ENCODE measurements around the gene KMT2A. TPM values are rescaled to one million over a fixed set of nuclear protein-coding genes. Genes with fewer than 3 reads are reported as not detected.

KMT2A gene
- 20.0 and 30.0 TPM in 2 replicates for total RNA-seq

DNA sequence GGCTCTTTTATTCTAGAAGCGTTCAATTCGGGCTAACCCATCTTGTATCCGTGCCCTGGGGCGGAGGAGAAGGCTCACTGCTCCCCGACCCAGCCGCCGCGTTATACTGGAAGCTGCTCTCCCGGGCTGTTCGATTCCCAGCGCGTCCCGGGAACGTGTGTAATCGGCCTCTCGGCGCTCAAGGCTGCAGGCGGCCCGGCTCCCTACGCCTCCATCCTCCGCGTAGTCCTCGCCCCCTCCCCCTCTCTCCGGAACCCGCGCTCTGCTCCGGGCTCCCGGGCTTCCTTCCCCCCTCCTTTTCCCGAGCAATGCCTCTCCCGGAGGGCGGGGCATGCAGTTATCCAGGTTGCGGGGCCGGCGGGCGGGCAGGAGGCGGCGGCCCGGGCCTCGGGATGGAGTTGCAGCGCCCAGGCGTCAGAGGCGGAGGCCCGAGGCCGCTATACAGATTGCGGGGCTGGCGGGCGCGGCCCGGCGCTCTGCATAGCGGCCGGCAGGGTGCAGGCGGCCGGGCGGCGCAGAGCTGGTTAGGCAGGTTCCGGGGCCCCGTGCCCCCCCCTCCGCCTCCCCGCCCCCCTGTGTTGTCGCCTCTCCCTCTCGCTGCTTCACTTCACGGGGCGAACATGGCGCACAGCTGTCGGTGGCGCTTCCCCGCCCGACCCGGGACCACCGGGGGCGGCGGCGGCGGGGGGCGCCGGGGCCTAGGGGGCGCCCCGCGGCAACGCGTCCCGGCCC lies at the start of gene KMT2A:
Gene KMT2A, plus strand, starts transcription at position 600 of the 732 bp plus-strand sequence. Its CDS starts 21 bp downstream, at position 621.

DNA sequence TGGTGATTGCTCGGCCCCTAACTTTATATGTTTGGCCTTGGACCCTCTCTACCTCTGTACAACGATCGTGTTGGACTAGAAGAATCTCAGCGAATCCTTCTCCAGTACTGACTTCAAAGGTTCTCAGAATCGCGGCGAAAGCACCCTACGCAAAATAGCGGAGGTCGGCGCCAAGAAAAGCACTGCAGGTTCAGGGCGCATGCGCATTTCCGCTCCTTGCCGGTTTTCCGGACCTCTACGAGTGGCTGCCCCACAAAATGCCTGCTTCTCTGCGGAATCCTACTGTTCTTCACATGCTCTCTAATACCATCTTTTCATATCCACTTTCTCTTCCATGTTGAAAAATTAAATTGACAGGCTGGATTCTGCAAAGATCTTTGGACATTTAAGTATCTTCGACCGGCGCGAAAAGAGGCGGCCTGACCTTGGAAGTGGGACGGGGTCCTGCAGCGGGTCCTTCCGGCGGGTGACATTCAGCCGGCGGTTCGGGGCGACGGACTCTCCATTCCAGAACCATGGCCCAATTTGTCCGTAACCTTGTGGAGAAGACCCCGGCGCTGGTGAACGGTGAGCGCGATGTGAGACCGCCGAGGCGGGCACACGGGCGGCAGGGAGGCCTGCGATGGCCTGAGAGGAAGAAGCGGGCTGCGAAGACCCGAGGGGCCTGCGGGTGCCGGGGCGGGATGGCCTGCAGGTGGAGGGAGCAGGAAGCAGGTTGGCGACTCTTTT lies 35.0 kb upstream of the KMT2A start, which contains the start of gene ATP5MG:
Gene ATP5MG, plus strand, starts transcription at position 456 of the 729 bp plus-strand sequence. Its CDS starts 60 bp downstream, at position 516.

DNA sequence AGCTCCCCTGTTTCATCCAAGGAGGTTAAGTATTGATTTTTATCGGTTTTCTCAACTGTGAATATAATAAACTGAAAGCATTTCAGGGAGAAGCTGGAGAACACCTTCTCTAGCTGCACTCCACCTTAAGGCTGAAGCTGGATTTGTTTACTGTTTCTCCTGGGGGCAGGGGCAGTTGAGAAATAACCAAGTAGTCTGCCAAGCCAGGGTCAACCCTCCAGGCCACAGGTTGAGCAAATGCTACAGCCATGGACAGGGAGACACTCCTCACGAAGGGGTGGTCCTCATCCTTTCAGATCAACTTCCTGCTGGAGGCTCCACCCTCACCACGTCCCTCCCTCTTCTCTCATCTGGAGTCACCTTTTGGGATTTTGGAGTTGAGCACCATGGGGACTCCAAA lies 90.8 kb downstream of the KMT2A start, which contains the start of gene TTC36:
Gene TTC36, plus strand, starts transcription at position 366 of the 400 bp plus-strand sequence. Its CDS starts 21 bp downstream, at position 387.

DNA sequence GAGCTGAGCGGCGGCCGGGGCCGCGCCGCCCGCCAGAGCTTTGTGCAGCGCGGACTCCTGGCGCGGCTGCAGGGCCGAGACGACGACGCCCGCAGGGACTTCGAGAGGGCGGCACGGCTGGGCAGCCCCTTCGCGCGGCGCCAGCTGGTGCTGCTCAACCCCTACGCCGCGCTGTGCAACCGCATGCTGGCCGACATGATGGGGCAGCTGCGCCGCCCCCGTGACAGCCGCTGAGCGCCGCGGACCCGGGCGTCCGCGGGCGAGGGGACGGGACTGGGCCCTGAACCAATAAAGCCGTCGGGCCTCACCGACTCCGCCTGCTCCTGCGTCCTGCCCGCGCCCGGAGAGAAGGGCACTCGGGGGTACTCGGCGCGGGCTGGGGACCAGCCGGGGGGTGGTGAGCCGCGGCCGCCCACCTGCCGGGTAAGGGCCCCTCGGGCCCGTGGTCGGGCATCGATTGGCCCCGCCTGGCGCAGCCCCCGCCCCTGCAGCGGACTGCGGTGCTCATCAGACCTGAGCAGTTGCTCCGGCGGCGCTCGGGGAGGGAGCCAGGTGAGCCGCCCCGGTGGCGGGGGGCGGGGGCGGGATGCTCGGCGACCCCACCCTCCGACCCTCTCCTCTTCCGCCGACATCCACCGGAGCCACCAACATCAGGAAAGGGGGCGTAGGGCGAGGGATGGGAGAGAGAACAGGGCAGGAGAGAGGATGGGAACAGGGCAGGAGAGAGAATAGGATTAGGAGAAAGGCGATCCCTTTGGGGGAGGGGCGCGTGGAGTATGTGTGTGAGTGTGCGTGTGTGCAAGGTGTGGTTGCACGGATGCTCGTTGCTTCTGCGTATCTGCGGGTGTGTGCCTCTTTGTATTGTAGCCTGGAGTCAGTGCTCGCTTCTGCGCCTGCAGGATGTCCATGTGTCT lies 94.6 kb downstream of the KMT2A start, which contains the start of gene TMEM25:
Gene TMEM25, plus strand, starts transcription at position 510 of the 914 bp plus-strand sequence. CDS start 610 bp downstream, outside the sequence.

DNA sequence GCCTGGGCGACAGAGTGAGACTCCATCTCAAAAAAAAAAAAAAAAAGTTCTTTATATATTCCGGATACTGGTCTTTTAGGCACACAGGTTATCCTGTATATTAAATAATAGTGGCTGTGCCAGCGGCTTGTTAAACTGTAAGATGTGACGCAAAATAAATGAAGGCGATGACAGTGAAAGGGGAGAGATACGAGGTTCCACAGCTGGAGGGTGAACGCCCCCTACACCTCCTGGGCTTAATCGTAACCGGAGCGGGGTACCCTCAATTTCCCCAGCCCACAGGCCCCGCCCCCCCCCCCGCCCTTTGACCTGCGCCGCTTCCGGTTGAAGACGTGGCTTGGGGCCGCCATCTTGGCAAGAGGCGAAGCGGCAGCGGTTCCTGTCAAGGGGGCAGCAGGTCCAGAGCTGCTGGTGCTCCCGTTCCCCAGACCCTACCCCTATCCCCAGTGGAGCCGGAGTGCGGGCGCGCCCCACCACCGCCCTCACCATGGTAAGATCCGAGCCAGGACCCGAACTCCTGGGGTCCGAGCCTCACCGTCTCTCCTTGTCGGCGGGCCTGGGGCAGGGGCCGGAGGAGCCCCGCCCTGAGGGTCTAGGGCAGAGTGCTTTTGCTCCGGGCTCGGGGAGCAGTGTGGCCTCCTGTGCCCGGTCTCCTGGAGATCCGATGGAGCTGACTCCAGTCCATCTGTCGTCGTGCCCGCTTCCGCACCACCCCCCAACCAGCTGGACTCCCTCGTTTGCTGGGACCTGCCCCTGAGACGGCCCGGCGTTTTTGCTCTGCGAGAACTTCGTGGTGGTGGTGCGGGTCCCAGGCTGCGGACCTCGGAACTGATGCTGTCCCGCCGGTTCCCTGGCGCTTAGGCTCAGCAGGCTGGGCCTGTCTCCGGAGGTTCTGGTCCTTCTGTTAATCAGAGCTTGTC lies 136.0 kb downstream of the KMT2A start, which contains the start of gene ARCN1:
Gene ARCN1, plus strand, starts transcription at position 349 of the 920 bp plus-strand sequence. Its CDS starts 139 bp downstream, at position 488.

Other genes starting within 250 kb of the KMT2A start
- gene JAML, start 211.5 kb upstream of the KMT2A start, total RNA-seq = not detected in 2 replicates
- gene MPZL3, start 184.1 kb upstream of the KMT2A start, total RNA-seq = 0.08 and 1.9 TPM in 2 replicates
- 0.24 and 0.65 TPM in 2 replicates for gene MPZL2, start 172.2 kb upstream of the KMT2A start, total RNA-seq
- gene CD3E, start 131.8 kb upstream of the KMT2A start, total RNA-seq = not detected in 2 replicates
- not detected in 2 replicates for gene CD3D, start 93.8 kb upstream of the KMT2A start, total RNA-seq
- not detected in 2 replicates for gene CD3G, start 92.1 kb upstream of the KMT2A start, total RNA-seq
- gene UBE4A, start 76.9 kb upstream of the KMT2A start, total RNA-seq = 34.5 and 37.0 TPM in 2 replicates
- gene ATP5MG, start 34.9 kb upstream of the KMT2A start, total RNA-seq = 49.4 and 54.7 TPM in 2 replicates
- 1.2 TPM in 1 of 2 replicates, not detected in the other for gene TTC36, start 91.0 kb downstream of the KMT2A start, total RNA-seq
- gene TMEM25, start 94.7 kb downstream of the KMT2A start, total RNA-seq = 25.3 and 39.0 TPM in 2 replicates
- 18.0 and 29.6 TPM in 2 replicates for gene IFT46, start 129.4 kb downstream of the KMT2A start, total RNA-seq
- gene ARCN1, start 135.9 kb downstream of the KMT2A start, total RNA-seq = 158 and 164 TPM in 2 replicates
- 62.4 and 114 TPM in 2 replicates for gene PHLDB1, start 171.1 kb downstream of the KMT2A start, total RNA-seq
- not detected in 2 replicates for gene TREH, start 243.2 kb downstream of the KMT2A start, total RNA-seq